Adipocyte (in vitro differentiated cells): ENCODE measurements around the gene ELMOD2.
A peak's percentile ranks its signal among the peaks of the same experiment; 100 is the strongest.
"Not testable (repeated sequence)": the region's sequence is repeated elsewhere in the genome, so short reads cannot be mapped to it uniquely, and the experiment has no call there.

Source experiments
- DNase-seq: peaks from one replicate; pipeline ENCODE4 v3.0.0-alpha.2; 2015; ENCODE audit warnings: low read depth
- H3K27me3 ChIP-seq: replicated peaks from 2 replicates; pipeline ENCODE4 v1.7.0; 2013; ENCODE audit warnings: mild to moderate bottlenecking, low read length, moderate library complexity; ENCODE audit not compliant: control insufficient read depth, insufficient read depth
- H3K36me3 ChIP-seq: 2 replicates; pipeline ENCODE4 v1.7.0; 2013; ENCODE audit warnings: low read length, mild to moderate bottlenecking, moderate library complexity; ENCODE audit not compliant: control insufficient read depth, insufficient read depth, severe bottlenecking
- H3K4me1 ChIP-seq: 2 replicates; pipeline ENCODE4 v1.7.0; 2013; ENCODE audit warnings: mild to moderate bottlenecking, low read length, moderate library complexity; ENCODE audit not compliant: control insufficient read depth, insufficient read depth
- H3K4me3 ChIP-seq: 2 replicates; pipeline ENCODE4 v1.7.0; 2013; ENCODE audit warnings: mild to moderate bottlenecking, low read length, moderate library complexity
- H3K9ac ChIP-seq: 2 replicates; pipeline ENCODE4 v1.7.0; 2013; ENCODE audit warnings: mild to moderate bottlenecking, low read length, moderate library complexity
- H3K9me3 ChIP-seq: 2 replicates; pipeline ENCODE4 v1.7.0; 2013; ENCODE audit warnings: mild to moderate bottlenecking, low read length, moderate library complexity; ENCODE audit not compliant: control insufficient read depth

Gene ELMOD2, protein sequence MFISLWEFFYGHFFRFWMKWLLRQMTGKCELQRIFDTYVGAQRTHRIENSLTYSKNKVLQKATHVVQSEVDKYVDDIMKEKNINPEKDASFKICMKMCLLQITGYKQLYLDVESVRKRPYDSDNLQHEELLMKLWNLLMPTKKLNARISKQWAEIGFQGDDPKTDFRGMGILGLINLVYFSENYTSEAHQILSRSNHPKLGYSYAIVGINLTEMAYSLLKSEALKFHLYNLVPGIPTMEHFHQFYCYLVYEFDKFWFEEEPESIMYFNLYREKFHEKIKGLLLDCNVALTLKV

GRCh38 chr4:140523857-140524742 is at the start of gene ELMOD2:
TSS of gene ELMOD2 (plus strand) at chr4:140524168. CDS start at chr4:140525429, 1,261 bp downstream.
- Histone ChIP-seq H3K9me3 (no peaks in the 10 kb centered on the region), H3K4me3 (peak within 1 kb of the TSS; percentile 92), H3K36me3 (peaks cover 9% of the 10 kb centered on the region), H3K4me1 (peaks cover 14% of the 10 kb centered on the region), H3K9ac (peak within 1 kb of the TSS; percentile 91), H3K27me3 (no peaks in the 10 kb centered on the region)
- DNase-seq: peak; percentile 100

DNA sequence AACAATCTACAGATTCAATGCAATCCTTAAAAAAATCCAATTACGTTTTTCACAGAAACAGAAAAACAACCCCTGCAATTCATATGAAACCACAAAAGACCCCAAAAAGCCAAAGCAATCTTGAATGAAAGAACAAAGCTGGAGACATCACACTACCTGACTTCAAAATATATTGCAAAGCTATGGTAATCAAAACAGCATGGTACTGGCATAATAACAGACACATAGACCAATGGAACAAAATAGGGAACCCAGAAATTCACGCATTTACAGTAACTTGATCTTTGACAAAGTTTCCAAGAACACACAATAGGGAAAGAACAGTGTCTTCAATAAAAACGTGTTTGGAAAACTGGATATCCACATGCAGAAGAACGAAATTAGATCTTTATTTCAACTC is 40.5 kb upstream of the ELMOD2 start:
- no peaks in the 10 kb centered on the region for H3K4me1 ChIP-seq
- H3K4me3 ChIP-seq: no peak overlapping the region
- H3K36me3 ChIP-seq: no peaks in the 10 kb centered on the region
- peaks cover 10% of the 10 kb centered on the region for H3K9me3 ChIP-seq
- H3K27me3 ChIP-seq: no peaks in the 10 kb centered on the region
- no peak for DNase-seq
- H3K9ac ChIP-seq: no peak overlapping the region

DNA sequence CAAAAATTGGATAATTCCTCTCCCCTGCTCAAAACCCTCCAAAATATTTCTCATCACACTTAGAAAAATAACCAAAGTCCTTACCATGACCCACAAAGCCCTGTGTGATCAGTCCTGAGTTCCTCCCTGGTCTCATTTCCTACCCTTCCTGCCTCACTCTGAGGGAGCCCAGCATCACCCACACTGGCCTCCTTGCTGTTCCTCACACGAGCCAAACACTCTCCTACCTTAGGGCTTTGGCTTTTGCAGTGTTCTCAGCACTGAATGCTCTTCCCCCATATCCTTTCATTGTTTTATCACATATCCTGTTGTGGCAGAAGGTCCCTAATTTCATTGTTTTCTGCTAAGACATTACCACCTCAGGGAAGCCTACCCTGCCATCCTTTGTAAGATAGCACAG is 38.0 kb upstream of the ELMOD2 start:
- Histone ChIP-seq H3K27me3 (no peaks in the 10 kb centered on the region), H3K9me3 (peaks cover 10% of the 10 kb centered on the region), H3K4me3 (no peak overlapping the region), H3K9ac (no peak overlapping the region), H3K36me3 (no peaks in the 10 kb centered on the region), H3K4me1 (no peaks in the 10 kb centered on the region)
- no peak for DNase-seq

DNA sequence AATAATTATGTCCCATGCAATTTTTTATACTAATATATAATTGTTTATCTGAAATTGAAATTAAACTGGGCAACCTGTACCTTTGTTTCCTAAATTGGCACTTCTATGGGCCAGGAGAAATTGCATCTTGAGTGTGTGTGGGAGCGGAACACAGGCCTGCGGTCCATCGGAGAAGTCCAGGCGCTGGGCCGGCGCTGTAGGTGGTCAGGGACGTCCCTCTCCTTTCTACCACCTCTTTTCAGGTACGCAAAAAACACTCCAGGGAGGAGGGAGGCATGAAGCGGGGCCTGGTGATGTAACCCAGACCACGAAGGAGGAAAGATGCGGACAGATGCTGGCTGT is 26.6 kb upstream of the ELMOD2 start:
- Histone ChIP-seq H3K9me3 (peaks cover 4% of the 10 kb centered on the region), H3K4me1 (no peaks in the 10 kb centered on the region), H3K27me3 (peaks cover 39% of the 10 kb centered on the region), H3K9ac (no peak overlapping the region), H3K36me3 (no peaks in the 10 kb centered on the region), H3K4me3 (peak overlapping the region; percentile 58)
- no peak for DNase-seq

DNA sequence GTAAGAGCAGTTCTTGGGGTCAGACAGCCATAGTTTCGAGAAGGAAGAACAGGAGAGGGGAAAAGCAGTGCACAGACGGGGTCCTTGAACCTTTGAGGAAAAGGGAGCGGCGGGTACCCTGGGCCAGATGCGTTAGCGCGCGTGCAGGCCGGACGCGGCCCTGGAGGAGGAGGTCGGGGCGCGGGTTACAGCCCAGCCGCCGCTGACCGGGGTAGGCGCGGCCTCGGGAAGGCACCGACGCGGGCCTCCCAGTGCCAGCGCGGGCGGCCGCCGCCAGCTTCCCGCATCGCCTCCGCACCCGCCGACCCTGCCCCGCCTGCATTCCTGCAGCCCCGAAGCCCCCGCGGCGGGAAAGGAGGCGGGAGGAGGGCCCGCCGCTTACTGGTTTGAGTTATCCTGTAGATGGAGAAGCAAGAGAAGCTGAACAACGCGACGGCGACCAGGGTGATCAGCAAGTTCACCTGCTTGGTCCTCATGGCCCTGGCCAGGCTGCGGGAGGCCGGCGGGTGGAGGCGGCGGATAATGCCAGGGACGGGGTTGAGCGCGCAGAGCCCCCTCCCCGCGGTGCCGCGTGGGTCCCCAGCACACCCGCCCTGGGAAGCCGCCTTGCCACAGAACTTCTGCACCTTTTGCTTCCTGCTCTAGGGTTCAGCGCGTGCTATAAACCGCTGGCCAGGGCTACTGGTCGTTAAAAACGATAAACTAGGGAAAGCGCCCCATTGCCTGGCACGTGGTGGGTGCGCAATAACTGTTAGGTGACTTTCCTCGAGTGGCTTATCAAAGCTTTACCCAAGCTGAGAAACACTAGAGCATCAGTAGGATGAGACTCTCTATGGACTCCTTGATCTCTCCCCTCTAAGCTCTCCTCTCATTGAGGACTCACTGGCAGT is 26.0 kb upstream of the ELMOD2 start, which contains the start of gene MGAT4D:
Gene MGAT4D (minus strand): TSS at position 547 of the 890 bp plus-strand sequence. CDS start 71 bp downstream, at position 476.
- peaks cover 4% of the 10 kb centered on the region for H3K9me3 ChIP-seq
- peaks cover 39% of the 10 kb centered on the region for H3K27me3 ChIP-seq
- DNase-seq: peak; percentile 14
- H3K36me3 ChIP-seq: no peaks in the 10 kb centered on the region
- H3K4me1 ChIP-seq: no peaks in the 10 kb centered on the region
- no peak within 1 kb of the TSS for H3K9ac ChIP-seq
- H3K4me3 ChIP-seq: peak within 1 kb of the TSS; percentile 58

DNA sequence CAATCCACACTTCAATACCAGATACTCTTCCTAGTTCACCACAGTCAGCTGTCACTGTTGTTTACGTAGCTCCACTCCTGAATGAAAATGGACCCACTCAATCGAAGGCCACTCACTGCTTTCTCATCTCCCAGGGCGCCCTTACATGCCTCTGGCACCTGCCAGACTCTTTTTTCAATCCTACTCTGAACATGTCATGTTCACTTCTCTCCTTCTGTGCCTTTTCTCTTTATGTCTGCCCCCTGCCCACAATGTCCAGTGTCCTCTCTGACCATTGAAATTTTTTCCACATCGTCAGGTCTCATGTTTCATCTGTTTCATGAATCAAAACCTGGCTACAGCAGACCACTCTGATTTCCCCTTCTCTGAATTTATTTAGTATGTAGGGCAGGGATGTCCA is 24.6 kb upstream of the ELMOD2 start:
- H3K4me1 ChIP-seq: no peaks in the 10 kb centered on the region
- H3K36me3 ChIP-seq: no peaks in the 10 kb centered on the region
- no peak overlapping the region for H3K4me3 ChIP-seq
- peaks cover 41% of the 10 kb centered on the region for H3K27me3 ChIP-seq
- H3K9ac ChIP-seq: no peak overlapping the region
- H3K9me3 ChIP-seq: peaks cover 4% of the 10 kb centered on the region
- DNase-seq: no peak

- Histone ChIP-seq H3K4me3 (no peak overlapping the region), H3K27me3 (peaks cover 32% of the 10 kb centered on the region), H3K36me3 (no peaks in the 10 kb centered on the region), H3K9ac (no peak overlapping the region), H3K4me1 (no peaks in the 10 kb centered on the region), H3K9me3 (no peaks in the 10 kb centered on the region)
- DNase-seq: no peak
Observed at GRCh38 chr4:140504261-140504660, 19.7 kb upstream of the ELMOD2 start.

GRCh38 chr4:140513765-140514164 is 10.2 kb upstream of the ELMOD2 start:
- not testable (repeated sequence) for H3K9me3 ChIP-seq, H3K27me3 ChIP-seq, H3K4me3 ChIP-seq, H3K36me3 ChIP-seq, H3K4me1 ChIP-seq, DNase-seq, H3K9ac ChIP-seq

DNA sequence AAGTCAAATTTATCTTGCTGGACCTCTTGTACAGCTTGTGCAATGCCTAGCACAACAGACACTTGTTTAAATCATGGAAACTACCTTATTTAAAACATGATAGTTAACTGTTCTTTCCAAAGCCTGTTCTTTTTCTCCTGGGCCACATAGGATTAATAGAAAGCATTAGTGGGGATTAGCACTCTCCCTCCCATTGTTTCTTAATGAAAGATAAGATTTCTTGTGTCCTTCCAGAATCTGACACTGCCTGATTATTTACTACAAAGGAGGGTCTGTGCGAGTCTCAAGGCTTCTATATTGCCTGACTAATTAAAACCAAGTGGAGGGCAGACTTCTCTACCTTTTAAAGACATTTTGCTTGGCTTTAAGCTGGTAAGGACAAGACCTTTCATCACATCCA is 8.5 kb upstream of the ELMOD2 start:
- no peak overlapping the region for H3K4me3 ChIP-seq
- DNase-seq: no peak

GRCh38 chr4:140523370-140523856 is 555 bp upstream of the ELMOD2 start:
- no peaks in the 10 kb centered on the region for H3K9me3 ChIP-seq
- H3K4me3 ChIP-seq: peak overlapping the region; percentile 92

More for the DNA sequence above, 8.5 kb upstream of the ELMOD2 start:
- no peaks in the 10 kb centered on the region for H3K9me3 ChIP-seq
- H3K4me1 ChIP-seq: no peaks in the 10 kb centered on the region
- H3K9ac ChIP-seq: no peak overlapping the region
- no peaks in the 10 kb centered on the region for H3K36me3 ChIP-seq
- no peaks in the 10 kb centered on the region for H3K27me3 ChIP-seq

More at GRCh38 chr4:140523370-140523856, 555 bp upstream of the ELMOD2 start:
- no peak for DNase-seq
- peak overlapping the region; percentile 64 for H3K9ac ChIP-seq
- H3K27me3 ChIP-seq: no peaks in the 10 kb centered on the region
- peaks cover 14% of the 10 kb centered on the region for H3K4me1 ChIP-seq
- H3K36me3 ChIP-seq: peaks cover 9% of the 10 kb centered on the region
